IMR-90 (cell line): ENCODE measurements around the gene EHD4. TPM values are rescaled to one million over a fixed set of nuclear protein-coding genes. Genes with fewer than 3 reads are reported as not detected.

ENCODE experiments used
- ATAC-seq: fragments of 200-7000 bp; cut with Tn5 transposase; 2 replicates; pipeline ENCODE4 v1.9.1; 2020; ENCODE audit warnings: low read depth, mild to moderate bottlenecking, moderate library complexity
- BruUV-seq: library from RNA; stranded (reverse); fragments of 400-500 nt; replicated peaks from 2 replicates; lab custom pipeline; 2021; lab: Mats Ljungman, UMichigan
- CTCF ChIA-PET: fragments of 300-600 bp; formaldehyde crosslinking; extraction: SDS; loops from one replicate; lab custom pipeline; 2021; ENCODE audit warnings: antibody characterized with exemption; lab: Yijun Ruan, JAX
- POLR2A ChIA-PET: fragments of 300-600 bp; sonication (Branson Sonifier 250); formaldehyde crosslinking; loops from one replicate; lab custom pipeline; 2022; ENCODE audit warnings: antibody characterized with exemption; ENCODE audit not compliant: unreplicated experiment; lab: Charles Lee
- DNase-seq: peaks from one replicate; pipeline ENCODE4 v3.0.0; 2013
- H2AFZ ChIP-seq: replicated peaks from 2 replicates; pipeline ENCODE3; 2013; ENCODE audit warnings: low read length, mild to moderate bottlenecking; ENCODE audit not compliant: poor library complexity
- H2AK5ac ChIP-seq: 2 replicates; pipeline ENCODE4 v1.6.1; 2013; ENCODE audit warnings: low read depth, low read length, inconsistent platforms
- H2AK9ac ChIP-seq: replicated peaks from 2 replicates; pipeline ENCODE3; 2013; ENCODE audit warnings: mild to moderate bottlenecking, low read depth, low read length, moderate library complexity; ENCODE audit not compliant: poor library complexity
- H2BK120ac ChIP-seq: 2 replicates; pipeline ENCODE4 v1.6.1; 2013; ENCODE audit warnings: low read depth, low read length, inconsistent platforms
- H2BK15ac ChIP-seq: 3 replicates; pipeline ENCODE4 v1.6.1; 2013; ENCODE audit warnings: low read depth, low read length, inconsistent platforms
- H2BK20ac ChIP-seq: 2 replicates; pipeline ENCODE4 v1.6.1; 2013; ENCODE audit warnings: low read depth, mild to moderate bottlenecking, inconsistent platforms, low read length, moderate library complexity
- H2BK5ac ChIP-seq: 2 replicates; pipeline ENCODE4 v1.6.1; 2013; ENCODE audit warnings: mild to moderate bottlenecking, low read depth, low read length, inconsistent platforms; ENCODE audit not compliant: poor library complexity, severe bottlenecking
- H3K14ac ChIP-seq: replicated peaks from 2 replicates; pipeline ENCODE4 v1.6.1; 2013; ENCODE audit warnings: low read depth, low read length, inconsistent platforms
- H3K18ac ChIP-seq: 2 replicates; pipeline ENCODE4 v1.6.1; 2013; ENCODE audit warnings: low read depth, low read length, control low read depth
- H3K23ac ChIP-seq: 2 replicates; pipeline ENCODE4 v1.6.1; 2013; ENCODE audit warnings: low read depth, low read length, inconsistent platforms
- H3K27ac ChIP-seq: 2 replicates; pipeline ENCODE4 v1.5.1; 2013; ENCODE audit warnings: mild to moderate bottlenecking, control low read depth, low read length; ENCODE audit not compliant: insufficient read depth
- H3K27me3 ChIP-seq: 2 replicates; pipeline ENCODE4 v1.6.1; 2013; ENCODE audit warnings: low read length; ENCODE audit not compliant: control insufficient read depth, insufficient read depth
- H3K36me3 ChIP-seq: 2 replicates; pipeline ENCODE4 v1.6.1; 2013; ENCODE audit warnings: low read length, mixed read lengths; ENCODE audit not compliant: control insufficient read depth, insufficient read depth
- H3K4ac ChIP-seq: 2 replicates; pipeline ENCODE4 v1.6.1; 2013; ENCODE audit warnings: low read depth, low read length, inconsistent platforms
- H3K4me1 ChIP-seq: 2 replicates; pipeline ENCODE4 v1.6.1; 2013; ENCODE audit warnings: low read length, mixed read lengths; ENCODE audit not compliant: control insufficient read depth, insufficient read depth
- H3K4me2 ChIP-seq: 2 replicates; pipeline ENCODE4 v1.6.1; 2013; ENCODE audit warnings: low read depth, mild to moderate bottlenecking, control low read depth, low read length, moderate library complexity
- H3K4me3 ChIP-seq: 2 replicates; pipeline ENCODE4 v1.5.1; 2013; ENCODE audit warnings: low read depth, mild to moderate bottlenecking, control low read depth, low read length, moderate library complexity; ENCODE audit not compliant: insufficient read depth
- H3K56ac ChIP-seq: 2 replicates; pipeline ENCODE4 v1.6.1; 2013; ENCODE audit warnings: low read length, inconsistent platforms; ENCODE audit not compliant: insufficient read depth; ENCODE audit errors: extremely low read depth
- H3K79me1 ChIP-seq, 2 experiments: 2 replicates each; pipeline ENCODE4 v1.6.1; 2013; ENCODE audit warnings: low read length in 2 of 2, inconsistent platforms in 1 of 2, low read depth in 1 of 2
- H3K9ac ChIP-seq: 2 replicates; pipeline ENCODE4 v1.6.1; 2013; ENCODE audit warnings: low read depth, low read length, control low read depth
- H3K9me1 ChIP-seq: 2 replicates; pipeline ENCODE4 v1.6.1; 2013; ENCODE audit warnings: low read length, inconsistent platforms; ENCODE audit not compliant: insufficient read depth
- H3K9me3 ChIP-seq: 2 replicates; pipeline ENCODE4 v1.6.1; 2013; ENCODE audit warnings: low read length; ENCODE audit not compliant: control insufficient read depth, insufficient read depth
- H4K20me1 ChIP-seq: 2 replicates; pipeline ENCODE4 v1.6.1; 2013; ENCODE audit warnings: low read length, inconsistent platforms; ENCODE audit not compliant: insufficient read depth
- H4K5ac ChIP-seq: 2 replicates; pipeline ENCODE4 v1.6.1; 2013; ENCODE audit warnings: mild to moderate bottlenecking, low read depth, low read length, control low read depth
- H4K8ac ChIP-seq, 2 experiments: 2 replicates each; pipeline ENCODE4 v1.6.1; 2013; ENCODE audit warnings: low read depth in 2 of 2, low read length in 2 of 2, control low read depth in 1 of 2, inconsistent platforms in 1 of 2
- H4K91ac ChIP-seq: 2 replicates; pipeline ENCODE4 v1.6.1; 2013; ENCODE audit warnings: low read depth, low read length, inconsistent platforms; ENCODE audit not compliant: insufficient read depth
- BHLHE40 ChIP-seq: fragments of 150-350 bp; IDR thresholded peaks from 2 replicates; pipeline ENCODE4 v1.6.1; 2016; ENCODE audit warnings: mild to moderate bottlenecking, low read depth, low read length
- CEBPB ChIP-seq: IDR thresholded peaks from 2 replicates; pipeline ENCODE4 v1.6.1; 2012; ENCODE audit warnings: low read depth, low read length, improper control_type of control experiment
- CHD1 ChIP-seq: IDR thresholded peaks from 2 replicates; pipeline ENCODE4 v1.6.1; 2012; ENCODE audit warnings: low read depth, low read length, improper control_type of control experiment
- CTCF ChIP-seq: conservative IDR thresholded peaks from 2 replicates; pipeline ENCODE4 v1.5.1; 2012; ENCODE audit warnings: mild to moderate bottlenecking, low read depth, low read length, improper control_type of control experiment
- ELK1 ChIP-seq: fragments of 150-350 bp; IDR thresholded peaks from 2 replicates; pipeline ENCODE4 v1.6.1; 2016; ENCODE audit warnings: low read depth, mild to moderate bottlenecking, low read length, moderate library complexity, borderline replicate concordance
- FOS ChIP-seq: fragments of 150-350 bp; IDR thresholded peaks from 2 replicates; pipeline ENCODE4 v1.6.1; 2016; ENCODE audit warnings: low read depth, low read length
- MAFK ChIP-seq: IDR thresholded peaks from 2 replicates; pipeline ENCODE4 v1.6.1; 2012; ENCODE audit warnings: low read depth, low read length, improper control_type of control experiment
- MAZ ChIP-seq: IDR thresholded peaks from 2 replicates; pipeline ENCODE4 v1.6.1; 2012; ENCODE audit warnings: low read depth, mild to moderate bottlenecking, low read length, improper control_type of control experiment, moderate library complexity, borderline replicate concordance
- MXI1 ChIP-seq: IDR thresholded peaks from 2 replicates; pipeline ENCODE4 v1.6.1; 2012; ENCODE audit warnings: low read depth, mild to moderate bottlenecking, low read length, moderate library complexity, borderline replicate concordance
- NFE2L2 ChIP-seq: fragments of 150-350 bp; IDR thresholded peaks from 2 replicates; pipeline ENCODE4 v1.6.1; 2016; ENCODE audit warnings: low read depth, mild to moderate bottlenecking, low read length
- POLR2A ChIP-seq: IDR thresholded peaks from 2 replicates; pipeline ENCODE4 v1.6.1; 2012; ENCODE audit warnings: mild to moderate bottlenecking, low read depth, low read length
- RAD21 ChIP-seq: IDR thresholded peaks from 2 replicates; pipeline ENCODE4 v1.6.1; 2012; ENCODE audit warnings: low read length, improper control_type of control experiment
- RCOR1 ChIP-seq: IDR thresholded peaks from 2 replicates; pipeline ENCODE4 v1.6.1; 2012; ENCODE audit warnings: mild to moderate bottlenecking, low read length, improper control_type of control experiment; ENCODE audit not compliant: insufficient replicate concordance
- RFX5 ChIP-seq: IDR thresholded peaks from 2 replicates; pipeline ENCODE4 v1.8.0; 2012; ENCODE audit warnings: low read depth, mild to moderate bottlenecking, low read length, moderate library complexity
- SMC3 ChIP-seq: fragments of 150-350 bp; IDR thresholded peaks from 2 replicates; pipeline ENCODE4 v1.6.1; 2016; ENCODE audit warnings: low read depth, mild to moderate bottlenecking, antibody characterized with exemption, low read length, moderate library complexity
- USF2 ChIP-seq: fragments of 150-350 bp; IDR thresholded peaks from 2 replicates; pipeline ENCODE4 v1.6.1; 2017; ENCODE audit warnings: mild to moderate bottlenecking, antibody characterized with exemption, low read length, low read depth
- WGBS, 2 experiments: methylation state at CpG; one replicate each; pipeline versions ENCODE4 v1.1.5 to v1.1.7; 2013; ENCODE audit warnings: missing lambda C conversion rate in 2 of 2; ENCODE audit not compliant: insufficient read length in 1 of 2; ENCODE audit errors: extremely low coverage in 2 of 2; 5-methylcytosine and 5-hydroxymethylcytosine counted together
- dilution Hi-C: fragments of 300-500 bp; cut with HindIII; formaldehyde crosslinking; loops from one replicate; pipeline ENCODE4 v1.14.3; 2018; ENCODE audit warnings: low sequenced_read_pairs; ENCODE audit not compliant: unreplicated experiment
- in situ Hi-C: fragments of 300-500 bp; cut with MboI; formaldehyde crosslinking; loops from 3 replicates; pipeline ENCODE4 v1.14.3; 2019; ENCODE audit warnings: low sequenced_read_pairs, inconsistent platforms, mixed read lengths
- intact Hi-C: fragments of 100-400 bp; cut with micrococcal nuclease; formaldehyde crosslinking; loops from 2 replicates; pipeline ENCODE4 v1.10.0; 2022
- polyA plus RNA-seq, 3 experiments: library from polyadenylated mRNA; depleted of rRNA; stranded (reverse); fragments of >200 nt; gene quantifications; 2 replicates each; pipeline ENCODE4 v1.2.3, GENCODE V29; 2012; ENCODE audit warnings: low replicate concordance in 1 of 3
- total RNA-seq: library from RNA; depleted of rRNA; stranded (reverse); fragments of >200 nt; gene quantifications from 2 replicates; pipeline ENCODE4 v1.2.3, GENCODE V29; 2012

Gene EHD4
- total and polyA plus RNA-seq, 2 of the 4 experiments (the other 2 are of a cell fraction) = 21.0 to 29.0 TPM

- no TSS peak for BruUV-seq
- CTCF ChIA-PET = no interaction called here
- intact Hi-C loops = no loop called here
These were observed 82.2 kb downstream of the EHD4 start for GRCh38 chr15:41890050-41890690.

More at GRCh38 chr15:41890050-41890690, 82.2 kb downstream of the EHD4 start:
- 86% methylated on average over 5 of the region's 6 CpGs; no CpG with 5 or more reads in 1 of the 2 experiments for WGBS, 2 experiments
- Histone ChIP-seq H3K27me3 (peaks cover 4% of the 10 kb centered on the region; the same call in 1 of the 2 replicates), H4K8ac (no peak overlapping the region), H3K18ac (no peak overlapping the region), H2BK5ac (no peak overlapping the region), H3K4ac (no peak overlapping the region), H2BK20ac (no peak overlapping the region), H3K9me3 (no peaks in the 10 kb centered on the region), H2AFZ (no peak overlapping the region), H4K91ac (no peak overlapping the region), H3K56ac (no peak overlapping the region), H3K4me2 (no peak overlapping the region), H3K79me1 (no peaks in the 10 kb centered on the region), H3K36me3 (no peaks in the 10 kb centered on the region), H2AK5ac (no peak overlapping the region), H3K23ac (no peak overlapping the region), H3K4me3 (no peak overlapping the region), H3K27ac (no peak overlapping the region), H3K14ac (no peak overlapping the region), H2AK9ac (no peak overlapping the region), H4K20me1 (no peaks in the 10 kb centered on the region), H2BK15ac (no peak overlapping the region), H4K5ac (no peak overlapping the region), H3K4me1 (peaks cover 6% of the 10 kb centered on the region; the same call in 1 of the 2 replicates), H3K9me1 (peaks cover 8% of the 10 kb centered on the region; the same call in 1 of the 2 replicates), H2BK120ac (no peak overlapping the region), H3K9ac (no peak overlapping the region)
- ATAC-seq = no peak
- in situ Hi-C loops = no loop called here
- TF ChIP-seq NFE2L2 (no peak), FOS (no peak), RFX5 (no peak), ELK1 (no peak), CEBPB (no peak), MAFK (no peak), SMC3 (no peak), CHD1 (no peak), USF2 (no peak), CTCF (no peak), MAZ (no peak), MXI1 (no peak), POLR2A (no peak), BHLHE40 (no peak), RCOR1 (no peak), RAD21 (no peak)
- POLR2A ChIA-PET = no interaction called here
- DNase-seq = no peak
- dilution Hi-C loops = no loop called here
